AG04449 (cell line): ENCODE data around the gene SUFU.

Experiments used
- CTCF ChIA-PET: fragments of 350-600 bp; formaldehyde crosslinking; extraction: SDS; loops from one replicate; lab custom pipeline; 2021; ENCODE audit warnings: antibody characterized with exemption; lab: Yijun Ruan, JAX
- POLR2A ChIA-PET: fragments of 400-600, 350-600 bp; formaldehyde crosslinking; extraction: SDS; loops from one replicate; lab custom pipeline; 2020; ENCODE audit warnings: antibody characterized with exemption, inconsistent platforms; lab: Yijun Ruan, JAX
- DNase-seq: peaks from one replicate; pipeline ENCODE4 v3.0.0-alpha.2; 2010; ENCODE audit warnings: low read depth, low spot score
- H3K4me3 ChIP-seq: 2 replicates; pipeline ENCODE4 v1.5.1; 2011; ENCODE audit warnings: low read depth, mild to moderate bottlenecking, control low read depth, low read length
- CTCF ChIP-seq: IDR thresholded peaks from one replicate; pipeline ENCODE4 v1.5.1; 2011; ENCODE audit warnings: mild to moderate bottlenecking, moderate library complexity, low read length, control low read depth, inconsistent platforms; ENCODE audit not compliant: insufficient read depth; ENCODE audit errors: missing control alignments

The SUFU gene

GRCh38 chr10:102555781-102556328, 52.1 kb downstream of the SUFU start:
- H3K4me3 ChIP-seq: no peak overlapping the region
- DNase-seq: no peak
- TF ChIP-seq CTCF: no peak
- ChIA-PET POLR2A (no interaction called here), CTCF (interaction anchor here (1.0 to 1.2 kb wide), 3 partner anchors 8 to 52 kb away, joined by 3 to 4 read pairs (median 3); no protein-coding TSS in a partner anchor)

DNA sequence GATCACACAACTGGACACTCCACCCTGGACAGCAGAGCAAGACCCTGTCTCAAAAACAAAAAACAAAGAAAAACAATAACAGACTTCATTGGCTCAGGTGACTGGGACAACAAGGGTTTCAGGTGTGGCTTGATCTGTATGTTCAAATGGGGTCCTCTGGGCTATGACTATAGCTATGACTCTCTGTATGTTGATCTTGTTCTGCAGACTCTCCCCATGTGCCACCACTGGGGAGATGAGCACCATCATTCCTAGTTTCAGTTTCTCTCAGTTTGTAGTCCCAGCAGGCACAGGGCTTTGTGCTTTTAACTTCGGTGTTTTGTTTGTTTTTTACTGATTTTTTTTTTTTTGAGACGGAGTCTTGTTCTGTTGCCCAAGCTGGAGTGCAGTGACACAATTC, 53.8 kb downstream of the SUFU start:
- CTCF ChIA-PET: interaction anchor here (1.1 to 1.4 kb wide), 2 partner anchors 26 to 55 kb away, joined by 3 to 4 read pairs; no protein-coding TSS in a partner anchor
- no peak overlapping the region for H3K4me3 ChIP-seq
- no peak for TF ChIP-seq CTCF
- no peak for DNase-seq
- POLR2A ChIA-PET: no interaction called here

- CTCF ChIA-PET: no interaction called here
- TF ChIP-seq CTCF: no peak
- DNase-seq: no peak
- H3K4me3 ChIP-seq: no peak overlapping the region
- POLR2A ChIA-PET: no interaction called here
Measured at GRCh38 chr10:102559764-102560163, 56.0 kb downstream of the SUFU start.

- no peak for DNase-seq
- no peak for TF ChIP-seq CTCF
- no peak overlapping the region for H3K4me3 ChIP-seq
- ChIA-PET CTCF (interaction anchor here (1.1 to 1.5 kb wide), 3 partner anchors 22 to 60 kb away, joined by 3 to 5 read pairs (median 4); no protein-coding TSS in a partner anchor), POLR2A (no interaction called here)
Measured at GRCh38 chr10:102564209-102564834, 60.5 kb downstream of the SUFU start.

DNA sequence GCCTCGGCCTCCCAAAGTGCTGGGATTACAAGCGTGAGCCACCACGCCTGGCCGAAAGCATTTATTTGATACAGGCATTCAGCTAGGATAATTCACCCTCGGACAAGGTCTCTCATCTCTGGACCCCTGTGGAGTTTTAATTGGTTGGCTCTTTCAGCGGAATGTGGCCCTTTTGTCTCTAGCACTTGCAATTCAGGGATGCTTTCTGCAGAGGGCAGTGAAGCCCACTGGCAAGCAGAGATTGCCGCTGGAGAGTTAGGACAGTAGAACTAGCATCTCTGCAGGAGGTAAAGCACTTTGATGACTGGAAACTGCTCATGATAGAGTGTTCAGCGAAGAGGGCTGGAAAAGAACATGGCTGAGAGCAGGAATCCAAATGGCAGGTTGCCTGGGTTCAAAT, 62.0 kb downstream of the SUFU start:
- H3K4me3 ChIP-seq: no peak overlapping the region
- DNase-seq: no peak
- CTCF ChIA-PET: interaction anchor here (1.4 kb wide), 1 partner anchor 62 kb away, joined by 3 read pairs; the partner anchor contains the start of gene SUFU
- no peak for TF ChIP-seq CTCF
- POLR2A ChIA-PET: no interaction called here

DNA sequence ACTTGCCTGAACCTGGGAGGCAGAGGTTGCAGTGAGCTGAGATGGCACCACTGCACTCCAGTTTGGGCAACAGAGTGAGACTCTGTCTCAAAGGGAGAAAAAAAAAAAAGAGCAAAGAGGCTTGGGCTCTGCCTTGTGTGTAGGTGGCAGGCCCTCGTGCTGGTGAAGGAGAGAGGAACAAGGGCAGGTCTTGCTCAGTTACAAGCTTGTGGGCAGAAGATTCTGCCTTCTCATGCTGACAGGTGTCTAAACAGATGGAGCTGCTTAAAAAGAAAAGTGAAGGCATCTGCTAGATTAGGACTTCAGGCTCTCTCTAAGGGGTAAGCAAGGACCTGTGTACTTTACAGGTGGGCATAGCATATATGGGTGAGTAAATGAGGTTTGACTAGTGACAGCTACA, 75.0 kb downstream of the SUFU start:
- H3K4me3 ChIP-seq: no peak overlapping the region
- CTCF ChIA-PET: interaction anchor here (0.9 to 10.0 kb wide), 8 partner anchors 9 to 348 kb away, joined by 3 to 300 read pairs (median 5); partner anchors contain the start of genes ACTR1A and SUFU
- POLR2A ChIA-PET: no interaction called here
- no peak for DNase-seq
- no peak for TF ChIP-seq CTCF
